Fibroblast of lung (primary cell): ENCODE measurements around the gene STAT4. TPM values are rescaled to one million over a fixed set of nuclear protein-coding genes. Genes with fewer than 3 reads are reported as not detected.

ENCODE experiments used
- DNase-seq, 2 donors: peaks; one replicate each; pipeline versions ENCODE4 v3.0.0 to v3.0.0-alpha.2; 2010; ENCODE audit warnings: low read depth in 2 of 2
- H2AFZ ChIP-seq: 2 replicates; pipeline ENCODE4 v1.5.1; 2012; ENCODE audit warnings: low read length, control low read depth, inconsistent platforms
- H3K27ac ChIP-seq: 2 replicates; pipeline ENCODE4 v1.5.1; 2011; ENCODE audit warnings: low read length, control low read depth; ENCODE audit not compliant: insufficient read depth
- H3K27me3 ChIP-seq: 2 replicates; pipeline ENCODE4 v1.5.1; 2011; ENCODE audit warnings: mild to moderate bottlenecking, low read length; ENCODE audit not compliant: control insufficient read depth, insufficient read depth
- H3K36me3 ChIP-seq: 2 replicates; pipeline ENCODE4 v1.5.1; 2011; ENCODE audit warnings: low read length; ENCODE audit not compliant: control insufficient read depth, insufficient read depth
- H3K4me1 ChIP-seq: 2 replicates; pipeline ENCODE4 v1.5.1; 2011; ENCODE audit warnings: low read length; ENCODE audit not compliant: control insufficient read depth, insufficient read depth; ENCODE audit errors: extremely low read depth
- H3K4me2 ChIP-seq: 2 replicates; pipeline ENCODE4 v1.5.1; 2011; ENCODE audit warnings: low read length, control low read depth; ENCODE audit not compliant: insufficient read depth; ENCODE audit errors: extremely low read depth
- H3K4me3 ChIP-seq, 4 experiments: fragments of 200-600 bp in 1 of 4; sonication (generic) in 1 of 4; replicated peaks in 1 of 4; 2 replicates each; pipeline ENCODE4 v1.5.1; 2011 to 2016; ENCODE audit warnings: low read length in 4 of 4, low read depth in 3 of 4, mild to moderate bottlenecking in 3 of 4, control low read depth in 2 of 4, inconsistent platforms in 1 of 4, mixed read lengths in 1 of 4; ENCODE audit not compliant: insufficient read depth in 1 of 4; ENCODE audit errors: control extremely low read depth in 1 of 4
- H3K79me2 ChIP-seq: 2 replicates; pipeline ENCODE4 v1.5.1; 2012; ENCODE audit warnings: mild to moderate bottlenecking, low read length, inconsistent platforms; ENCODE audit not compliant: control insufficient read depth, insufficient read depth
- H3K9ac ChIP-seq: 2 replicates; pipeline ENCODE4 v1.5.1; 2011; ENCODE audit warnings: mild to moderate bottlenecking, low read length, control low read depth; ENCODE audit not compliant: insufficient read depth
- H3K9me3 ChIP-seq: 2 replicates; pipeline ENCODE4 v1.5.1; 2012; ENCODE audit warnings: low read depth, low read length; ENCODE audit not compliant: control insufficient read depth, insufficient read depth
- H4K20me1 ChIP-seq: 2 replicates; pipeline ENCODE4 v1.5.1; 2011; ENCODE audit warnings: low read length; ENCODE audit not compliant: control insufficient read depth, insufficient read depth; ENCODE audit errors: extremely low read depth
- EZH2 ChIP-seq: IDR thresholded peaks from 2 replicates; pipeline ENCODE4 v1.5.1; 2012; ENCODE audit warnings: low read length, control low read depth, mild to moderate bottlenecking; ENCODE audit errors: missing control alignments
- polyA plus RNA-seq, 2 donors: library from polyadenylated mRNA; depleted of rRNA in 1 of 2; stranded (reverse) in 1 of 2; unstranded in 1 of 2; fragments of >200 nt; gene quantifications; 2 replicates each; pipeline ENCODE4 v1.2.1, GENCODE V29; 2011 to 2012; ENCODE audit warnings: missing spikeins in 1 of 2
- total RNA-seq: library from RNA; depleted of rRNA; stranded (reverse); fragments of >200 nt; gene quantifications from 2 replicates; pipeline ENCODE4 v1.2.1, GENCODE V29; 2014
- TF ChIP-seq, protein P1 (sequence below), 2 donors: IDR thresholded peaks in 1 of 2; conservative IDR thresholded peaks in 1 of 2; 1 replicate in 1 of 2; 2 replicates in 1 of 2; pipeline ENCODE4 v1.5.1; 2011 to 2012; ENCODE audit warnings: low read length in 2 of 2, control low read depth in 1 of 2, inconsistent platforms in 1 of 2, low read depth in 1 of 2, mild to moderate bottlenecking in 1 of 2

STAT4 gene
- total and polyA plus RNA-seq, 2 donors (not counting 1 experiment from before 2014, with no cell fraction given), result 0.66 to 1.2 TPM

DNA sequence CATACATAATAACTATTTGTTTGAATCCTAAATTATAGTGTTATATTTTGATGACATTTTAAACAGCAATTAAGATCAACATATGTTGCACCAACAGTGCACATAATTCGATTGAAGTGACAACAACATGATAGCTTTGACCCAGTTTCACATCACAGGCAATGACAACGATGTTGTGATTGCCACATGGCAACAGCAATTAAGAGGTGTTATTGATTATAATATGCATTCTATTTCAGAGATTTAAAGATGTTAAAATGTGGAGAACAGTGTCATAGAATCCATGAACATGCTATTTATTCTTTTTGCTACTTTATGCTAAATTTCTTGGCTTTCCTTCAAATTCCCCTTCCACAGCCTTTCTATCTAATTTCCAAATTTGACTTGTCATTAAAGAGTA lies 68.5 kb downstream of the STAT4 start:
- Histone ChIP-seq H2AFZ (no peak overlapping the region), H3K9ac (no peak overlapping the region), H3K4me1 (no peaks in the 10 kb centered on the region), H3K27ac (no peak overlapping the region), H3K4me3 (no peak overlapping the region), H3K4me2 (no peak overlapping the region), H3K79me2 (no peaks in the 10 kb centered on the region), H3K36me3 (no peaks in the 10 kb centered on the region), H4K20me1 (no peaks in the 10 kb centered on the region), H3K9me3 (no peaks in the 10 kb centered on the region), H3K27me3 (no peaks in the 10 kb centered on the region)
- DNase-seq, result no peak
- TF ChIP-seq EZH2, result no peak
- TF ChIP-seq, protein P1, sequence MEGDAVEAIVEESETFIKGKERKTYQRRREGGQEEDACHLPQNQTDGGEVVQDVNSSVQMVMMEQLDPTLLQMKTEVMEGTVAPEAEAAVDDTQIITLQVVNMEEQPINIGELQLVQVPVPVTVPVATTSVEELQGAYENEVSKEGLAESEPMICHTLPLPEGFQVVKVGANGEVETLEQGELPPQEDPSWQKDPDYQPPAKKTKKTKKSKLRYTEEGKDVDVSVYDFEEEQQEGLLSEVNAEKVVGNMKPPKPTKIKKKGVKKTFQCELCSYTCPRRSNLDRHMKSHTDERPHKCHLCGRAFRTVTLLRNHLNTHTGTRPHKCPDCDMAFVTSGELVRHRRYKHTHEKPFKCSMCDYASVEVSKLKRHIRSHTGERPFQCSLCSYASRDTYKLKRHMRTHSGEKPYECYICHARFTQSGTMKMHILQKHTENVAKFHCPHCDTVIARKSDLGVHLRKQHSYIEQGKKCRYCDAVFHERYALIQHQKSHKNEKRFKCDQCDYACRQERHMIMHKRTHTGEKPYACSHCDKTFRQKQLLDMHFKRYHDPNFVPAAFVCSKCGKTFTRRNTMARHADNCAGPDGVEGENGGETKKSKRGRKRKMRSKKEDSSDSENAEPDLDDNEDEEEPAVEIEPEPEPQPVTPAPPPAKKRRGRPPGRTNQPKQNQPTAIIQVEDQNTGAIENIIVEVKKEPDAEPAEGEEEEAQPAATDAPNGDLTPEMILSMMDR (conservative IDR thresholded peaks at IDR 0.05 in 1 of 2, IDR thresholded peaks at IDR 0.05 in 1 of 2; ENCODE audit: low read depth in 1 of 2, low read length in 2 of 2), result no peak

DNA sequence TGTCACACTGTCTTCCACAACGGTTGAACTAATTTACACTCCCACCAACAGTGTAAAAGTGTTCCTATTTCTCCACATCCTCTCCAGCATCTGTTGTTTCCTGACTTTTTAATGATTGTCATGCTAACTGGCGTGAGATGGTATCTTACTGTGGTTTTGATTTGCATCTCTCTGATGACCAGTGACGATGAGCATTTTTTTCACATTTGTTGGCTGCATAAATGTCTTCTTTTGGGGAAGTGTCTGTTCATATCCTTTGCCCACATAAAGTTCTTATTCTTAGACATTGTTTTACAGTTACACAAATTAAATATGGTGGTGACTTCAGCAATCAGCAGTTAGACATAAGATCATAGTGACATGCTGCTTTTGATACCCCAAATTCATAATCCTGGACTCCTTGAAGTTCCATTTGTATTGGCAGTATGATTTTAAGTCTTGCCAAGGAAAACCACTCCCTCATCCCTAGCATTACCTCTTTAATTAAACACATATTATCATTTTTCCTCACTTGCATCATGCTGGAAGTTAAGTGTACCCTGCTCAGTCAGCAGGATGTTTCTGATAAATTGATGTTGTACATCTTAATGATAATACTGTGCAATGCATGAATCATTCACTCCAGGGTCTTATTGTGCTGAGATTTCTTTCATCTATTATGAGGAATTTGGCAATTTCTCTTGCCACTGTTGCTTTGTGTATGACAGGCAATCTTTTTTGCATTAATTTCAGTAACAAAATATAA lies 69.2 kb downstream of the STAT4 start:
- H3K79me2 ChIP-seq, result no peaks in the 10 kb centered on the region
- H3K27me3 ChIP-seq, result no peaks in the 10 kb centered on the region
- no peaks in the 10 kb centered on the region for H3K9me3 ChIP-seq
- no peak overlapping the region for H3K4me3 ChIP-seq
- no peak overlapping the region for H3K9ac ChIP-seq
- H3K4me1 ChIP-seq, result no peaks in the 10 kb centered on the region
- no peaks in the 10 kb centered on the region for H4K20me1 ChIP-seq
- TF ChIP-seq, protein P1 (conservative IDR thresholded peaks at IDR 0.05 in 1 of 2, IDR thresholded peaks at IDR 0.05 in 1 of 2; ENCODE audit: low read depth in 1 of 2, low read length in 2 of 2), result no peak
- no peak for TF ChIP-seq EZH2
- H2AFZ ChIP-seq, result no peak overlapping the region
- no peak overlapping the region for H3K4me2 ChIP-seq
- no peaks in the 10 kb centered on the region for H3K36me3 ChIP-seq
- H3K27ac ChIP-seq, result no peak overlapping the region
- peak in 1 of 2 donors; percentile 39 for DNase-seq

DNA sequence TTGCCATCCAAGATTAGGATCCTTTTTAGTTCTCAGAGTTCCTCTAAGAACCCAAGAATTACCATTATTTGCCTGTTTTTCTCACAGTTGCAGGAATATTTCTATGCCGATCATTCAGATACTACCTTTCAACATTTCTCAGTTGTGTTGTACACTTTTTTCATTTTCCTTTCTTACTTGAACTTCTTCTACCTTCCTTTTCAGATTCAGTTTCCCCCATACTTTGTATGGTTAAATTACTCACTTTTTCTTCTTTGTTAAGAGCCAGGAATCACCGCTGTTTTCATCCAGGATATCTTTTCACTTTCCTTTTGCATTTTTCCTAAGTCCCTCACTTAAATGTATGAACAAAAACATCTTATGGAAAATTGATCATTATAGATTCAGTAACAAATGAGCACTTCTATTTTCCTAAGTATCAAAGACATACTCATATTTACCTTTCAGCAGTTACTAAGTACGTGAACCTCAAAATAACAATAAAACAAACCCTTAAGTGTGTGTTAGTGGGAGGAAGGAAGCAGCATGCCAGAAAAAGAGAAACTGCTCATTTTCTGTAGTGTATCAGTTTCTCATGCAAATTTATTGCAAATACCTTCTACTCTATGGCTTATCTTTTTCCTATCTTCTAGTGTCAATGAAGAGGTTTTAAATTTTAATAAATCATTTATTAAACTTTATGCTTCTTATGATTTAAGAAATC lies 72.5 kb downstream of the STAT4 start:
- H3K4me2 ChIP-seq, result no peak overlapping the region
- peak overlapping the region; percentile 12 for H2AFZ ChIP-seq
- no peaks in the 10 kb centered on the region for H4K20me1 ChIP-seq
- H3K4me1 ChIP-seq, result no peaks in the 10 kb centered on the region
- no peak for DNase-seq
- TF ChIP-seq, protein P1 (conservative IDR thresholded peaks at IDR 0.05 in 1 of 2, IDR thresholded peaks at IDR 0.05 in 1 of 2; ENCODE audit: low read depth in 1 of 2, low read length in 2 of 2), result no peak
- TF ChIP-seq EZH2, result no peak
- H3K9ac ChIP-seq, result no peak overlapping the region
- H3K27me3 ChIP-seq, result no peaks in the 10 kb centered on the region
- no peaks in the 10 kb centered on the region for H3K79me2 ChIP-seq
- no peaks in the 10 kb centered on the region for H3K36me3 ChIP-seq
- H3K27ac ChIP-seq, result no peak overlapping the region
- peak overlapping the region in 2 of 4 experiments; percentile 6 to 24 for H3K4me3 ChIP-seq
- no peaks in the 10 kb centered on the region for H3K9me3 ChIP-seq
